MG63 (cell line): ENCODE data around the gene TMEM41B. TPM values are rescaled to one million over a fixed set of nuclear protein-coding genes. Genes with fewer than 3 reads are reported as not detected.
"Not testable (repeated sequence)": the region's sequence is repeated elsewhere in the genome, so short reads cannot be mapped to it uniquely, and the experiment has no call there.

Experiments used
- DNase-seq: peaks from one replicate; pipeline ENCODE4 v3.0.0-alpha.2; 2020
- H3K27me3 ChIP-seq: fragments of 250-450 bp; sonication (Bioruptor Pico); 2 replicates; pipeline ENCODE4 v1.5.1; 2020; ENCODE audit warnings: mild to moderate bottlenecking, moderate library complexity
- H3K36me3 ChIP-seq: fragments of 250-450 bp; sonication (Bioruptor Pico); 2 replicates; pipeline ENCODE4 v1.5.1; 2020; ENCODE audit warnings: mild to moderate bottlenecking, moderate library complexity
- H3K4me3 ChIP-seq: fragments of 250-450 bp; sonication (Bioruptor Pico); 2 replicates; pipeline ENCODE4 v1.5.1; 2020; ENCODE audit warnings: mild to moderate bottlenecking, moderate library complexity
- H3K9me3 ChIP-seq: fragments of 250-450 bp; sonication (Bioruptor Pico); 2 replicates; pipeline ENCODE4 v1.5.1; 2020; ENCODE audit warnings: mild to moderate bottlenecking, moderate library complexity
- total RNA-seq: library from RNA; depleted of rRNA; stranded (reverse); fragments of >200 nt; shearing (Covaris generic); gene quantifications from 2 replicates; pipeline ENCODE4 v1.2.3, GENCODE V29; 2014; ENCODE audit warnings: low replicate concordance; rRNA removed

Gene TMEM41B, protein sequence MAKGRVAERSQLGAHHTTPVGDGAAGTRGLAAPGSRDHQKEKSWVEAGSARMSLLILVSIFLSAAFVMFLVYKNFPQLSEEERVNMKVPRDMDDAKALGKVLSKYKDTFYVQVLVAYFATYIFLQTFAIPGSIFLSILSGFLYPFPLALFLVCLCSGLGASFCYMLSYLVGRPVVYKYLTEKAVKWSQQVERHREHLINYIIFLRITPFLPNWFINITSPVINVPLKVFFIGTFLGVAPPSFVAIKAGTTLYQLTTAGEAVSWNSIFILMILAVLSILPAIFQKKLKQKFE
- 44.5 and 54.9 TPM in 2 replicates for total RNA-seq

DNA sequence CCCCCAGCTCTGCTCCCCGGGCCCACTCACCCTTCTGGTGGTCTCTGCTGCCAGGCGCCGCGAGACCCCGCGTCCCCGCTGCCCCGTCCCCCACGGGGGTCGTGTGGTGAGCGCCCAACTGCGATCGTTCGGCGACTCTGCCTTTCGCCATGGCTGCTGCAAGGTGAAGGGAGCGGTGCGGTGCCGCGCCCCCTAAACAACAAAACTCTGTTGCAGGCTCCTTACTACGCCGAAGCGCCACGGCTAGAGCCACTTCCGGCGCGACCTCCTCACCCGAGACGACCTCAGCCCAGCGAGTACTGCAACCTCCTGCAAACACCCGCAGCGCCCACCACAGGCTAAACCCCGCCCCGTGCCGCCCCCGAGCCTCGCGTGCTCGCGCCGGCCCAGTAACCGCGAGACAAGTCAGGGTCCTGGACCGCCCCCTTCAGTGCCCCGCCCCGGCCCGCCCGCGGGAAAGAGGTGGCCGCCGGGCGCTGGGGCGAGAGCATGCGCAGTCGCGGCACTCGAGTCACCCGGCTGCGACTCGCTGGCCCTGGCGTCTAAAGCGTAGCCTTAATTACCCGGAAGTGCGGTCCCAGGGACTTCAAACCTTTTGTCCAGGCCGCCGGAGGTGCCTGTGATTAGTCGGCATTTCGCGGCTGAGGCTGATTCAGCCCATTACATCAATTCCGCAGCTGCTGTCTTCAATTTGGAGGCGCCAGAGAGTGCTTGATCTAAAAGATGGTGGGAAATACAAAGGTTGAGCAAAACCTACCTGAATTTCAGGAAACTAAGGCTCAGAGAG is at the start of gene TMEM41B:
Gene TMEM41B (minus strand): TSS at position 303 of the 787 bp plus-strand sequence. CDS start 152 bp downstream, at position 151.
- Histone ChIP-seq H3K36me3 (peaks cover 4% of the 10 kb centered on the region), H3K27me3 (no peaks in the 10 kb centered on the region), H3K9me3 (no peaks in the 10 kb centered on the region), H3K4me3 (peak within 1 kb of the TSS; percentile 96)
- DNase-seq, result peak; percentile 99

DNA sequence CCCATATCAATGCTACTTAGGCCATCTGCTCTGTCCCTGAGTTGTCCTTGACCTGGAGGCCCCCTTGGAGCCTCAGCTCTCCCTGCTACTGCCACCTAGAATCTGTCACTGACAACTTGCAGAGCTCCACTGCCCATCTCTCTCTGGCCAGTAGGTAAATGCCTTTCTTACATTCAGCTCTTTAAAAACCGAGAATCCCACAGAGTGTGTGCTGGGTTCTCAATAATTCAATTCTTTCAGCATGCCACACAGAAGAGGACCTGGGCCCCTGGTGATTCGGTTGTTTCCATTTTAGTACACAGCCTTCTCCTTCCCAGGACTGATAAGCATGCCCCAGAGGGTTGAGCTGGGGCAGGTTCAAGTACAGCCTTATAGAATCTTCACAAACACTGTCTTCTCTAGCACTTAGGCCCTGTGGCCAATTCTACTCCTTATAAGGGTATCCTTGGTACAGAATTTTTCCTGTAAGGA is 48.0 kb upstream of the TMEM41B start:
- Histone ChIP-seq H3K4me3 (no peak overlapping the region), H3K27me3 (no peaks in the 10 kb centered on the region), H3K9me3 (no peaks in the 10 kb centered on the region), H3K36me3 (no peaks in the 10 kb centered on the region)
- DNase-seq, result no peak

DNA sequence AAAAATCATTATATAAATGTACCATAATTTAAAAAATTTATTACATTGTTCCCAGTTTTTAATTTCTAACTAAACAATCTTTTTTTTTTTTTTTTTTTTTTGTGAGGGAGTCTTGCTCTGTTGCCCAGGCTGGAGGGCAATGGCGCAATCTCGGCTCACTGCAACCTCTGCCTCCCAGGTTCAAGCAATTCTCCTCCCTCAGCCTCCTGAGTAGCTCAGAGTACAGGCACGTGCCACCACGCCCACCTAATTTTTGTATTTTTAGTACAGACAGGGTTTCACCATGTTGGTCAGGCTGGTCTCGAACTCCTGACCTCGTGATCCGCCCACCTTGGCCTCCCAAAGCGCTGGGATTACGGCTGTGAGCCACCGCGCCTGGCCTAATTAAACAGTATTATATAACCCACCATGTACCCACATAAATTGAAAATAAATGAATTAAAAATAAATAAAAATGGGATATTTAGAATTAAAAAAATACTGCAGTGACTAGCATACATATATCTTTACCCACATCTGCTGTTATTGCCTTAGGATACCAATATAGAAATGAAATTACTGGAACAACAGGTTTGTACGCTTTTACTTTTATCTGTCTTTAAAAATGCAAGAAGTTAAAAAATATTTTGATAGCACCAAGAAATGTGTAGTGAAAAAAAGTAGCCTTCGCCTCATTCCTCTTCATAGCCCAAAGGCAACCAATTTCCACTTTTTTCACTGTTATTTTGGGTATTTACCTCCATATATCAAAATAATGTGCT is 46.6 kb upstream of the TMEM41B start:
- not testable (repeated sequence) for H3K9me3 ChIP-seq, H3K27me3 ChIP-seq, H3K4me3 ChIP-seq, DNase-seq, H3K36me3 ChIP-seq

DNA sequence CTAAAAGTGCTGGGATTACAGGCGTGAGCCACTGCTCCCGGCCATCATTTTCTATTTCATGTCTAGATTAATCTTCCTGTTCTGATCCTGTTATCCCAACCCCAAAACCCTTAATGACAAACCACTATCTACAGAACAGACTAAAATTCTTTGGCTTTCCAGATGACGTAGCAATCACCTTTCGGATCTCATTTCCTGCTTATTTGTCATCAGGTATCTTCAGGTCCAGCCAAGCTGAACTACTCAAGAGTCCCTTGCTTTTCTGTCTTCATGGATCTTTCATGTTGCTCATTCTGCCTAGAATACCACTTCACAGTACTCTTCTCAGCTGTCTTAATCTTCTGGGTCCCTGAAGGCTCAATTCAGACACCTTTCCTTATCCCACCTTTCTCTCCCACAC is 42.6 kb upstream of the TMEM41B start:
- Histone ChIP-seq H3K27me3 (no peaks in the 10 kb centered on the region), H3K36me3 (no peaks in the 10 kb centered on the region), H3K9me3 (no peaks in the 10 kb centered on the region), H3K4me3 (no peak overlapping the region)
- no peak for DNase-seq

DNA sequence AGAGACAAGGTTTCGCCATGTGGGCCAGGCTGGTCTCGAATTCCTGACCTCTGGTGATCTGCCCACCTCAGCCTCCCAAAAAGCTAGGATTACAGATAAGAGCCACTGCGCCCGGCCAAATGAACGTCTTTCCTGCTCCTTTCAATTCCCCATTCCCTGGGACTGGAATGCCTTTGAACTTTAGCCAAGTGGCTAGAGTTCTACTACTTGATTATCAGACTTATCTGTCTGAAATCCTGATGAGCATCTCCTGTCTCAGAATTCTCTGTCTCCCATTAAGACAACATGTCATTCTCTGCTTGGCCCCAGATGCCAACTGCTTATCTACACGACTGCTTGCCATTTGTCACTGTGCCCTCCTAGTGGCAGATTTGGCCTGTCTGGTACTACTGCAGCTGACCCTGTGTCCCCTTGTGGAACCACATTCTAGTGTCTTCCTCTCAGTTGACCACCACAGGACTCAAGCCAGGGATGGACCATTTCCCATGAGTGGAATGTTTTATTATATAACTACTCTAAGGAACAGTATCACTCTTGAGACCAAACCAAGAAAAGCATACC is 37.0 kb upstream of the TMEM41B start:
- no peaks in the 10 kb centered on the region for H3K27me3 ChIP-seq
- H3K9me3 ChIP-seq, result no peaks in the 10 kb centered on the region
- no peak for DNase-seq
- H3K4me3 ChIP-seq, result no peak overlapping the region
- no peaks in the 10 kb centered on the region for H3K36me3 ChIP-seq

DNA sequence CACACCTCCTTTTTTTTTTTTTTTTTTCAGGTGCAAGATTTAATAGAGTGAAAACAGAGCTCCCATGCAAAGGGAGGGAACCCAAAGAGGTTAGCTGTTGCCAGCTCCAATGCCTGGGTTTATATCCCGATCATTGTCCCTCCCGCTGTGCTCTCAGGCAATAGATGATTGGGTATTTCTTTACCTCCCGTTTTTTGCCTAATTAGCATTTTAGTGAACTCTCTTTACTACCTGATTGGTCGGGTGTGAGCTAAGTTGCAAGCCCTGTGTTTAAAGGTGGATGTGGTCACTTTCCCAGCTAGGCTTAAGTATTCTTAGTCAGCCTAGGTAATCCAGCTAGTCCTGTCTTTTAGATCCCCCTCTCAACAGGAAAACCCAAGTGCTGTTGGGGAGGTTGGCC is 33.4 kb upstream of the TMEM41B start:
- H3K4me3 ChIP-seq, DNase-seq, H3K27me3 ChIP-seq, H3K36me3 ChIP-seq, H3K9me3 ChIP-seq: not testable (repeated sequence)

DNA sequence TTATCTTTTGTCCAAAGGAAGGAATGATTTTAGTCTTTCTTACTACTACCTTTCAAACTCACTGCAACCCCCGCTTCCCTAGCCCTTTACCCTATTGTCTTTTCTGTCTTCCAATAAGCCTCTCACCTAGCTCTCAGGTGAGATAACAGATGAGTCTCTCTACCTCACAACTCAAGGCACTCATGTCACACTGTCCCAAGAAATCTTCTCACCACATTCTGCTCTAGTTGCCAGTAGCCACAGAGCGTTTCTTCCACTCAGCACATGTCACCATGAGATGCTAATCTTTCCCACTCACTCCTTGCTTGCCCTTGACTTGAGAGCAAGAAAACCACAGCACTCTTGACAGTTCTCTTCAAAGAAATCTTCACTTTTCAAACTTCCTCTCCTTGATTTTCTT is 32.7 kb upstream of the TMEM41B start:
- H3K4me3 ChIP-seq, result no peak overlapping the region

DNA sequence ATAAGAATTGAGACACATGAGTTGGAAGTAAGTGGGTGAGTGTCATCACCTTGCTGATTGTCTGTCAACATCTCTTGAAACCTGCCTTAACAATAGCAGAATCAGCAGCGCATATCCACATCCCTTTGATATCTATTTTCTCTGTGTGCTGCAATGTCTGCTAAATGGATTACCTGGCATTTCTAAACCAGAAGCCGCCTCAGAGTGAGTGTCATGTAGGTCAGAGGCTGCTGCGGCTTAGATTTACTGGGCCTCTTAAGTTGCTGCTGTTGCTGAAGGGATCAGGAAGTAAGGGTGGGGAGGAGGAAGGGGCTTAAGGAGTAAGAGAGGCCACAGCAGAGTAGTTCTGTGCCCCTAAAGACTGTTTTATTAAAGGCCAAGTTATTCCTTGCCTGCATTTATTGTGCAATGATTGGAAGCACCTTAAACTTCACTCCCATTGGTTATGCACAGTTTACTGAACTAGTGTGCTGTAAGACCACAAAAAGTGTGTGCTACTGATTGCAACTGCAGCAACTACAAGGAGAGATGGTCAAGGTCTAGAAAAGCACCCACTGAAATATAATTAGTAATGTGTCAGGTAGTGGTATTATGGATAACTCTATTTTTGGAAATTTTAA is 29.8 kb upstream of the TMEM41B start:
- Histone ChIP-seq H3K9me3 (no peaks in the 10 kb centered on the region), H3K27me3 (no peaks in the 10 kb centered on the region), H3K4me3 (no peak overlapping the region), H3K36me3 (no peaks in the 10 kb centered on the region)
- no peak for DNase-seq

More for the DNA sequence above, 32.7 kb upstream of the TMEM41B start:
- H3K36me3 ChIP-seq, result no peaks in the 10 kb centered on the region
- H3K9me3 ChIP-seq, result no peaks in the 10 kb centered on the region
- DNase-seq, result no peak
- H3K27me3 ChIP-seq, result no peaks in the 10 kb centered on the region

DNA sequence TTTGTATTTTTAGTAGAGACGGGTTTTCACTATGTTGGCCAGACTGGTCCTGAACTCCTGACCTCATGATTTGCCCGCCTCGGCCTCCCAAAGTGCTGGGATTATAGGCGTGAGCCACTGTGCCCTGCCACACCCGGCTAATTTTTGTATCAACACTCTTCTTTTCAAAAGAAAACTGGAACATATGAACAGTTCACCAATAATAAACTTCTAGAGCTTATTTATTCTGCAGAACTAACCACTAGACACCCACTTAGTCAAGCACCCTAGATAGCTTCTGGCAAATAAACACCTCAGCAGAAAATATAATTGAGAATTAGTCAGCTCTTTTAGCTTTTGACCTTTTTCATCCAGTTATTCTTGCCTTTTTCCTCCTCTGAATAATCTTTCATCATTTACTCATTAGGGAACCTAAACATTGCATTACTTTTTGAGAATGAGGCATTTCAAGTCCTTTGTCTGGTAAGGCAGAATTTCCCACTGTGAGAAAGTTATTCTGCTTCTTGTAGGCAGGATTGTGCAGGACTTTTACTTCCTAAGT is 27.3 kb upstream of the TMEM41B start:
- no peaks in the 10 kb centered on the region for H3K9me3 ChIP-seq
- no peak for DNase-seq
- H3K36me3 ChIP-seq, result no peaks in the 10 kb centered on the region
- no peak overlapping the region for H3K4me3 ChIP-seq
- H3K27me3 ChIP-seq, result no peaks in the 10 kb centered on the region

DNA sequence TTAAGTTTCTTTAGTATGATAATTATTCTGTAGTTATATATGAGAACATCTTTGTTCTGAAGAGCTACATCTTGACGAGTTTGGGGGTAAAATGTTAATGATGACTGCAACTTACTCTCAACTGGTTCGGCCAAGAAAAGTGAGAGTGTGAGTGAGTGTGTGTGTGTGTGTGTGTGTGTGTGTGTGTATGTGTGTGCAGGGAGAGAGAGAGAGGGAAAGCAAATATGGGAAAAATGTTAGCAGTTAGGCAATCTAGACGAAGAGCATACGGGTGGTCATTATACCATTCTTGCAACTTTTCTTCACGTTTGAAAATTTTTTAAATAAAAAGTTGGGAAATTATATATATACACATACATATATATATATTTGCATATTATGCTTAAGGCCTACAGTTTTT is 18.3 kb upstream of the TMEM41B start:
- no peaks in the 10 kb centered on the region for H3K27me3 ChIP-seq
- no peak overlapping the region for H3K4me3 ChIP-seq
- H3K36me3 ChIP-seq, result no peaks in the 10 kb centered on the region

DNA sequence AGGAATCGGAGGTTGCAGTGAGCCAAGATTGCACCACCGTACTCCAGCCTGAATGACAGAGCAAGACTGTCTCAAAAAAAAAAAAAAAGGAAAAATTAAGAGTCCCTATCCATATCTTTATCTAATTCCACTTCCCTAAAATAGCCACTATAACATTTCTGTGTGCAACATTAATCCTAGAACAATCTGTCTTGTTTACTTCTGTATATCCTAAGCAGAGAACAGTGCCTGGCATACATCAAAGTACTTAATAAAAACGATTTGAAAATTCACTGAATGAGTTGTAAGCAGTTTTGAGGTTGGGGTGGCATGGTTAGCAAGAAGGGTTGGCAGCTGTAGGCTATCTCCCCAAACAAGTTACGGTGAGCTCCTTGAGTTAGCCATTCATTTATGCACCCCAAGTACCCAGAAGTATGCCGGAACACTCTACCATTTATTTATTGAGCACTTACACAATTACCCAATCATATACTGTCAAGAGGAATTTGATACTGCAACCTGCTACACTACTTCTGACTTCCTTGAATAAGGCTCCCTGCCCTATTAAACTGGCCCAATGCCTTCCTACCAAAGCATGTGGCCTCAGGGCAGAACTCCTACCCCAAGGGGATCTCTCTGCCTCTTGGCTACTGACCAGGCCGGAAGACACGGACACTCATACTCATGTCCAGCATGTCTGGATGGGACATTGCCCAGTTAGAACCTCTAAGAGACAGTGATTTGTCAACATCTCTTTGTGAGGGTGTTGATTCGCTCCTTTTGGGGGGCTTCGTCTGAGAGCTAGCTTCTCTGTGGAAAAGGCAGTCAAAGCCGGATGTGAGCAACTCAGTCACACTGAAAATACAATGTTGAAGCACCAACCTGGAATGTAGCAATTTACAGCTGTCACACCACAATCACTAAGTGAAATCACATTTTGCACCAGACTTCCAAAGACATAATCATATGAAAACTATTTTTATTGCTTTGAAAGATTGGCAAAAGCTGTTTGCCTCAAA is 16.3 kb upstream of the TMEM41B start:
- H3K27me3 ChIP-seq, result no peaks in the 10 kb centered on the region
- no peaks in the 10 kb centered on the region for H3K9me3 ChIP-seq
- peak; percentile 77 for DNase-seq
- H3K4me3 ChIP-seq, result no peak overlapping the region
- no peaks in the 10 kb centered on the region for H3K36me3 ChIP-seq

More for the DNA sequence above, 18.3 kb upstream of the TMEM41B start:
- no peaks in the 10 kb centered on the region for H3K9me3 ChIP-seq
- no peak for DNase-seq

DNA sequence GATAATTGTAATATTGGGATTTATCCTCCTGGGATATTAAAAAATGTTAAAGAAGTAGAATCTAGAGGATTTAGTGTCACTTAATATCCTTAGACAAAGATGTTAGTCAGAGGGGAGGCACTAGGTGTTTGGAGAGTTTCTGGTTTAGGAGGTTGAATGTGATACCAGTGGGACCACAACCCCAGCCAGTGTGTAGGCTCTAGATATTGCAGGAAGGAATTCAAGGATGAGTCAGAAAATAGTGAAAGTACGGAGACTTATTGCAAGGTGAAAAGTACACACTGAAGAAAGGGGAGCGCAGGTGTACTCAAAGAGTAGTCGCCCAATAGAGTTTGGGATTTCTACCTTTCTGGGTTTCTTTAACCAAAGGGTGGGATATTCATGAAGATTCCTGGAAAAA is 5.7 kb upstream of the TMEM41B start:
- no peak for DNase-seq
- Histone ChIP-seq H3K27me3 (no peaks in the 10 kb centered on the region), H3K36me3 (no peaks in the 10 kb centered on the region)

DNA sequence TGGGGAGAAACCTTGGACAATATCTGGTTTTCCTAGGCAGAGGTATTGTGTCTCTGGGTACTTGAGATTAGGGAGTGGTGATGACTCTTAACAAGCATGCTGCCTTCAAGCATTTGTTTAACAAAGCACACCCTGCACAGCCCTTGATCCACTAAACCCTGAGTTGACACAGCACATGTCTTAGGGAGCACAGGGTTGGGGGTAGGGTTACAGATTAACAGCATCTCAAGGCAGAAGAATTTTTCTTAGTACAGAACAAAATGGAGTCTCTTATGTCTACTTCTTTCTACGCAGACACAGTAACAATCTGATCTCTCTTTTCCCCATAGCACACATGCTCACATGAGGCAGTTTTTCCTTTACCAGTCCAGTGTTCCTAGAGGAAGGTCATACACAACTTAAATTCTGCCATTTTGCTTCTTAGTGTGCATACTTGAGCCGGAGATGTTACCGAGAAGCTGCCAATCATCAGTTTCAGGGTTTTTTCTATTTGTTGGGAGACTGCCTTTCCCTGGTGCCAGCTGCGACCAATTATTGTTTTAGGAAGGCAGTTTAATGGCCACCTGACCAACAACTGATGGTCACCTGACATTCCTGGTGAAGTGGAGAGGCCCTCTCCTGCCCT is 5.1 kb upstream of the TMEM41B start:
- not testable (repeated sequence) for DNase-seq, H3K9me3 ChIP-seq, H3K36me3 ChIP-seq, H3K4me3 ChIP-seq, H3K27me3 ChIP-seq

More for the DNA sequence above, 5.7 kb upstream of the TMEM41B start:
- Histone ChIP-seq H3K4me3 (no peak overlapping the region), H3K9me3 (no peaks in the 10 kb centered on the region)

DNA sequence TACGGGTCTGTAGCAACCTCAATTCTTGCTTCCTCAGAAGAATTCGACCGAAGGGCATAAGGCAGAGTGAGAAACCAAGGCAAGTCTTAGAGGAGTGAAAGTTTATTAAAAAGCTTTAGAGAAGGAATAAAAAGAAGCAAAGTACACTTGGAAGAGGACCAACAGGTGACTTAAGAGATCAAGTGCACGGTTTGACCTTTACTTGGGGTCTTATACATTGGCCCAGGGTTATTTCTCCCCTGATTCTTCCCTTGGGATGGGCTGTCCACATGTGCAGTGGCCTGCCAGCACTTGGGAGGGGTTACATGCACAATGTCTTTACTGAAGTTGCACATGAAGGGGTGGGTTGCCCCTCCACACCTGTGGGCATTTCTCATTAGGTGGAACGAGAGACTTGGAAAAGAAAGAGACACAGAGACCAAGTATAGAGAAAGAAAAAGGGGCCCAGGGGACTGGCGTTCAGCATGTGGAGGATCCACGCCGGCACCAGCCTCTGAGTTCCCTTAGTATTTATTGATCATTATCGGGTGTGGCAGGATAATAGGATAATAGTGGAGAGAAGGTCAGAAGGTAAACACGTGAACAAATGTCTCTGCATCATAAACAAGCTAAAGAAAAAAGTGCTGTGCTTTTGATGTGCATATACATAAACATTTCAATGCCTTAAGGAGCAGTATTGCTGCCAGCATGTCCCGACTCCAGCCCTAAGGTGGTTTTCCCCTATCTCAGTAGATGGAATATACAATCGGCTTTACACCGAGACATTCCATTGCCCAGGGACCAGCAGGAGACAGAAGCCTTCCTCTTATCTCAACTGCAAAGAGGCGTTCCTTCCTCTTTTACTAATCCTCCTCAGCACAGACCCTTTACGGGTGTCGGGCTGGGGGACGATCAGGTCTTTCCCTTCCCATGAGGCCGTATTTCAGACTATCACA is 4.3 kb upstream of the TMEM41B start:
- not testable (repeated sequence) for H3K4me3 ChIP-seq, H3K36me3 ChIP-seq, H3K9me3 ChIP-seq, DNase-seq, H3K27me3 ChIP-seq
